SU-DHL-6 (cell line): ENCODE results near the gene PDS5A.
"Not testable (repeated sequence)": the region's sequence is repeated elsewhere in the genome, so short reads cannot be mapped to it uniquely, and the experiment has no call there.

Experiments used
- EZH2phosphoT487 ChIP-seq: fragments of 200-600 bp; sonication (generic), shearing (Covaris generic); conservative IDR thresholded peaks from 2 replicates; pipeline ENCODE4 v1.6.1; 2018; ENCODE audit warnings: mild to moderate bottlenecking, antibody characterized with exemption, low read length, moderate library complexity, mixed read lengths
- TF ChIP-seq, protein P1 (sequence below): fragments of 200-600 bp; sonication (generic); IDR thresholded peaks from one replicate; pipeline ENCODE4 v1.5.1; 2017; ENCODE audit warnings: antibody characterized with exemption, mild to moderate bottlenecking, low read length, moderate library complexity; ENCODE audit not compliant: insufficient read depth, poor library complexity, severe bottlenecking

DNA sequence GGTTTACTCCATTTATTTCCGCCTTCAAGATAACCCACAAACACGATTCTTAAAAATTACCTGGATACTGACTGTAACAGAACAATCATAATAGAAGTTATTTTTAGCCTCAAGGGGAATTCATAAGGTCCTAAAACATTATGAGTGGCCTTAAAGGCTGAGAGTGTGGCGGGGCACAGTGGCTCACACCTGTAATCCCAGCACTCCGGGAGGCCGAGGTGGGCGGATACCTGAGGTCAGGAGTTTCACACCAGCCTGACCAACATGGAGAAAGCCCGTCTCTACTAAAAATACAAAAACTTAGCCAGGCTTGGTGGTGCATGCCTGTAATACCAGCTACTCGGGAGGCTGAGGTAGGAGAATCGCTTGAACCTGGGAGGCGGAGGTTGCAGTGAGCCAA lies 33.5 kb downstream of the PDS5A start:
- TF ChIP-seq, protein P1, sequence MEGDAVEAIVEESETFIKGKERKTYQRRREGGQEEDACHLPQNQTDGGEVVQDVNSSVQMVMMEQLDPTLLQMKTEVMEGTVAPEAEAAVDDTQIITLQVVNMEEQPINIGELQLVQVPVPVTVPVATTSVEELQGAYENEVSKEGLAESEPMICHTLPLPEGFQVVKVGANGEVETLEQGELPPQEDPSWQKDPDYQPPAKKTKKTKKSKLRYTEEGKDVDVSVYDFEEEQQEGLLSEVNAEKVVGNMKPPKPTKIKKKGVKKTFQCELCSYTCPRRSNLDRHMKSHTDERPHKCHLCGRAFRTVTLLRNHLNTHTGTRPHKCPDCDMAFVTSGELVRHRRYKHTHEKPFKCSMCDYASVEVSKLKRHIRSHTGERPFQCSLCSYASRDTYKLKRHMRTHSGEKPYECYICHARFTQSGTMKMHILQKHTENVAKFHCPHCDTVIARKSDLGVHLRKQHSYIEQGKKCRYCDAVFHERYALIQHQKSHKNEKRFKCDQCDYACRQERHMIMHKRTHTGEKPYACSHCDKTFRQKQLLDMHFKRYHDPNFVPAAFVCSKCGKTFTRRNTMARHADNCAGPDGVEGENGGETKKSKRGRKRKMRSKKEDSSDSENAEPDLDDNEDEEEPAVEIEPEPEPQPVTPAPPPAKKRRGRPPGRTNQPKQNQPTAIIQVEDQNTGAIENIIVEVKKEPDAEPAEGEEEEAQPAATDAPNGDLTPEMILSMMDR = not testable (repeated sequence)
- not testable (repeated sequence) for TF ChIP-seq EZH2phosphoT487
